RKO (cell line): Measurements from ENCODE around the gene ESPNL.
A peak's percentile ranks its signal among the peaks of the same experiment; 100 is the strongest.
"Not testable (repeated sequence)": the region's sequence is repeated elsewhere in the genome, so short reads cannot be mapped to it uniquely, and the experiment has no call there.

ENCODE experiments used
- DNase-seq: peaks from one replicate; pipeline ENCODE4 v3.0.0-alpha.2; 2016; ENCODE audit warnings: low spot score

Gene ESPNL

GRCh38 chr2:238159071-238159539 is 59.0 kb downstream of the ESPNL start:
- no peak for DNase-seq

GRCh38 chr2:238159661-238160205 is 59.6 kb downstream of the ESPNL start:
- no peak for DNase-seq

GRCh38 chr2:238160206-238161129 is 60.3 kb downstream of the ESPNL start:
- no peak for DNase-seq

GRCh38 chr2:238161291-238162051 is 61.3 kb downstream of the ESPNL start:
- DNase-seq = no peak

- no peak for DNase-seq
These were observed 62.2 kb downstream of the ESPNL start for GRCh38 chr2:238162251-238162845.

GRCh38 chr2:238162846-238163441 is 62.8 kb downstream of the ESPNL start:
- DNase-seq = peak; percentile 36

- DNase-seq = no peak
These were observed 63.5 kb downstream of the ESPNL start for GRCh38 chr2:238163481-238164198.

GRCh38 chr2:238164906-238165287 is 64.8 kb downstream of the ESPNL start:
- DNase-seq = no peak

- DNase-seq = no peak
These were observed 65.3 kb downstream of the ESPNL start for GRCh38 chr2:238165288-238165921.

- no peak for DNase-seq
These were observed 66.5 kb downstream of the ESPNL start for GRCh38 chr2:238166391-238167343.

- no peak for DNase-seq
These were observed 67.2 kb downstream of the ESPNL start for GRCh38 chr2:238167344-238167715.

- no peak for DNase-seq
These were observed 67.6 kb downstream of the ESPNL start for GRCh38 chr2:238167761-238168160.

- DNase-seq = no peak
These were observed 68.3 kb downstream of the ESPNL start for GRCh38 chr2:238168196-238169047.

GRCh38 chr2:238169048-238169707 is 69.0 kb downstream of the ESPNL start:
- DNase-seq = peak; percentile 62

GRCh38 chr2:238169708-238170251 is 69.6 kb downstream of the ESPNL start:
- DNase-seq = peak; percentile 97

- no peak for DNase-seq
These were observed 70.4 kb downstream of the ESPNL start for GRCh38 chr2:238170386-238171071.

- not testable (repeated sequence) for DNase-seq
These were observed 70.9 kb downstream of the ESPNL start for GRCh38 chr2:238171072-238171431.
